GM12875 (cell line): ENCODE data around the gene VWF.
A peak's percentile ranks its signal among the peaks of the same experiment; 100 is the strongest.

Experiments
- H3K4me3 ChIP-seq: one replicate; pipeline ENCODE4 v1.5.1; 2011; ENCODE audit warnings: low read depth, low read length, control low read depth
- CTCF ChIP-seq: IDR thresholded peaks from 2 replicates; pipeline ENCODE4 v1.5.1; 2011; ENCODE audit warnings: low read depth, mild to moderate bottlenecking, control low read depth, inconsistent platforms, low read length, moderate library complexity, borderline replicate concordance; ENCODE audit not compliant: insufficient read depth

Gene VWF

GRCh38 chr12:6065863-6066199, 58.6 kb downstream of the VWF start:
- no peak for TF ChIP-seq CTCF
- no peak overlapping the region for H3K4me3 ChIP-seq

GRCh38 chr12:6065131-6065862, 59.2 kb downstream of the VWF start:
- no peak for TF ChIP-seq CTCF
- no peak overlapping the region for H3K4me3 ChIP-seq

- no peak overlapping the region for H3K4me3 ChIP-seq
- TF ChIP-seq CTCF = peak; percentile 97
Observed at GRCh38 chr12:6062757-6063735, 61.4 kb downstream of the VWF start.

- no peak for TF ChIP-seq CTCF
- H3K4me3 ChIP-seq = no peak overlapping the region
Observed at GRCh38 chr12:6062395-6062756, 62.1 kb downstream of the VWF start.

GRCh38 chr12:6061660-6062059, 62.8 kb downstream of the VWF start:
- no peak for TF ChIP-seq CTCF
- H3K4me3 ChIP-seq = no peak overlapping the region

- H3K4me3 ChIP-seq = no peak overlapping the region
- no peak for TF ChIP-seq CTCF
Observed at GRCh38 chr12:6059860-6060565, 64.5 kb downstream of the VWF start.
